Left ventricle myocardium inferior (tissue), 1 donor: ENCODE measurements around the gene AIDA. TPM values are rescaled to one million over a fixed set of nuclear protein-coding genes. Genes with fewer than 3 reads are reported as not detected.

Source experiments
- DNase-seq: peaks from one replicate; pipeline ENCODE4 v3.0.0-alpha.2; 2020
- H3K27ac ChIP-seq: fragments of 200-600 bp; replicated peaks from 2 replicates; pipeline ENCODE4 v1.8.0; 2021
- H3K27me3 ChIP-seq: fragments of 200-600 bp; 2 replicates; pipeline ENCODE4 v1.8.0; 2021; ENCODE audit warnings: low read depth
- H3K36me3 ChIP-seq: fragments of 200-600 bp; 2 replicates; pipeline ENCODE4 v1.8.0; 2021
- H3K4me1 ChIP-seq: fragments of 200-600 bp; 2 replicates; pipeline ENCODE4 v1.8.0; 2021
- H3K4me3 ChIP-seq: fragments of 200-600 bp; 2 replicates; pipeline ENCODE4 v1.8.0; 2021; ENCODE audit warnings: mild to moderate bottlenecking, moderate library complexity
- H3K9me3 ChIP-seq: fragments of 200-600 bp; replicated peaks from 2 replicates; pipeline ENCODE4 v1.8.0; 2021
- intact Hi-C: fragments of 100-400 bp; cut with micrococcal nuclease; formaldehyde crosslinking; loops from one replicate; pipeline ENCODE4 v1.11.0; 2022
- total RNA-seq: library from RNA; stranded (reverse); fragmentation: NEBNext Ultra II Directional; extraction: Animal tissue kit (Norgen Biotek cat#: 25700); gene quantifications from one replicate; pipeline ENCODE4 v1.2.1, GENCODE V29; 2021
- TF ChIP-seq, protein P1 (sequence below): fragments of 200-600 bp; IDR thresholded peaks from 2 replicates; pipeline ENCODE4 v1.8.0; 2021; ENCODE audit warnings: antibody characterized with exemption, mild to moderate bottlenecking, borderline replicate concordance
- donor health status: DM: no; HTN: yes; CAD: no; lungs with severe emphysema.

AIDA gene
- total RNA-seq, 1 donor from 2014 or later, result 46.3 TPM

DNA sequence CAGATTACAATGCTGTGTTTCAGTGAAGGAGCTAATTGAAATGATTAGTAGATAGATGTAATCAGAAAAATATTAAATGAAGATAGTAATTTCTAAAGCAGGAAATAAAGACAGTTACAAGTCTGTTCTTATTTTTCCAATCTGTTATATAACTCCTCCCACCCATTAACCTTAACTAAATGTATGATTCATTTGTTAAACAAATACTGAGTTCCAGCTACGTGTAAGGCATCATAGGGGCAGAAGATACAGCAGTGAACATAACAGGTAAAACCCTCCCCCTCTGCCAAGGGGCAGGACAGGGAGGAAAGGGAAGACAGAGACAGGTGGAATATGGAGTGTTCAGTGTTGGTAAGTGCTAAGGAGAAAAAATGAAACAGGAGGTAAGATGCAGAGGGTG, 24.7 kb upstream of the AIDA start, which contains the start of gene FAM177B:
Gene FAM177B (plus strand): TSS at position 231 of the 400 bp plus-strand sequence. CDS start 9,344 bp downstream, outside the sequence.
- intact Hi-C loops, result loop anchor here (5.0 kb wide), 1 partner anchor 355 kb away; no protein-coding TSS in a partner anchor
- no peaks in the 10 kb centered on the region for H3K27me3 ChIP-seq
- TF ChIP-seq, protein P1, sequence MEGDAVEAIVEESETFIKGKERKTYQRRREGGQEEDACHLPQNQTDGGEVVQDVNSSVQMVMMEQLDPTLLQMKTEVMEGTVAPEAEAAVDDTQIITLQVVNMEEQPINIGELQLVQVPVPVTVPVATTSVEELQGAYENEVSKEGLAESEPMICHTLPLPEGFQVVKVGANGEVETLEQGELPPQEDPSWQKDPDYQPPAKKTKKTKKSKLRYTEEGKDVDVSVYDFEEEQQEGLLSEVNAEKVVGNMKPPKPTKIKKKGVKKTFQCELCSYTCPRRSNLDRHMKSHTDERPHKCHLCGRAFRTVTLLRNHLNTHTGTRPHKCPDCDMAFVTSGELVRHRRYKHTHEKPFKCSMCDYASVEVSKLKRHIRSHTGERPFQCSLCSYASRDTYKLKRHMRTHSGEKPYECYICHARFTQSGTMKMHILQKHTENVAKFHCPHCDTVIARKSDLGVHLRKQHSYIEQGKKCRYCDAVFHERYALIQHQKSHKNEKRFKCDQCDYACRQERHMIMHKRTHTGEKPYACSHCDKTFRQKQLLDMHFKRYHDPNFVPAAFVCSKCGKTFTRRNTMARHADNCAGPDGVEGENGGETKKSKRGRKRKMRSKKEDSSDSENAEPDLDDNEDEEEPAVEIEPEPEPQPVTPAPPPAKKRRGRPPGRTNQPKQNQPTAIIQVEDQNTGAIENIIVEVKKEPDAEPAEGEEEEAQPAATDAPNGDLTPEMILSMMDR, result no peak
- H3K9me3 ChIP-seq, result no peaks in the 10 kb centered on the region
- DNase-seq, result no peak
- no peak within 1 kb of the TSS for H3K4me3 ChIP-seq
- H3K36me3 ChIP-seq, result peaks cover 44% of the 10 kb centered on the region
- no peaks in the 10 kb centered on the region for H3K4me1 ChIP-seq
- H3K27ac ChIP-seq, result no peak within 1 kb of the TSS

DNA sequence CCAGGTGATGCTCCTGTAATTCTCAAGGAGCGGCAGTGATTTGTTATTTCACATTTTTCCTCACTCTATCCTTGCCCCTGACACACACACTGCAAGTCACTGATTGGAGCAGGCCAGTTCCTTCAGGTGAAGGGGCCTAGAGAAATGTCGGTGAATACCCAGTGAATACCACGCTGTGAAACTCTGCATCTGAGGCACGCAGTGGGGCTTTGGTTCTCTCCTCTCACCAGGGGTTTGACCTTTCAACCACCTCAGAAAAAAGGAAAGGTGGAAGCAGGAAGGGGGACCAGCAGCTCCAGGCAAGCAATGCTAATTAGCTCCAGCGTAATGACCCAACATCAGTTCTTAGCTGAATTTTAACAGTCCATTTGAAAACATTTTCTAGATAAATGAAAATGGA, 24.2 kb upstream of the AIDA start:
- TF ChIP-seq, protein P1, result no peak
- no peaks in the 10 kb centered on the region for H3K4me1 ChIP-seq
- H3K4me3 ChIP-seq, result no peak overlapping the region
- peaks cover 49% of the 10 kb centered on the region for H3K36me3 ChIP-seq
- no peak overlapping the region for H3K27ac ChIP-seq
- H3K27me3 ChIP-seq, result no peaks in the 10 kb centered on the region
- no peak for DNase-seq
- intact Hi-C loops, result loop anchor here (5.0 kb wide), 1 partner anchor 356 kb away; no protein-coding TSS in a partner anchor
- H3K9me3 ChIP-seq, result no peaks in the 10 kb centered on the region

DNA sequence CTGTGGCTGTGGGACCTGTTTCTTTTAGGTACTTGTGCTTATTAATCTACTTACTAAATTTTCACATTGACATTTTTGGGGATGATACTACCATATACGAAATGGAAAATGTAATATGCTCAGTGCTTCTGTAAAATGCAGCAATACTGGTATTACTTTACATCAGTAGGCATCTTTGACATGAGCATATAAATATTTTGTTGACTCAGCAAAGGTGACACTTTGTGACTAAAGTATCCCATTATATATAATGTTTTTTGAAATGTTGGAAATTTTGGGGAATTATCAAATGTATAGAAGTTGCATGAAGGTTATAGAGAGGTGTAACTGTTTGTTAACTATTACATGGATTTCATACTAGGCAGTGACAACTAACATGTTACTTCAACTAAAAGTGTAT, 22.4 kb upstream of the AIDA start:
- Histone ChIP-seq H3K27ac (no peak overlapping the region), H3K9me3 (no peaks in the 10 kb centered on the region), H3K4me1 (no peaks in the 10 kb centered on the region), H3K27me3 (no peaks in the 10 kb centered on the region), H3K4me3 (no peak overlapping the region), H3K36me3 (peaks cover 66% of the 10 kb centered on the region)
- TF ChIP-seq, protein P1, result no peak
- intact Hi-C loops, result loop anchor here (5.0 kb wide), 1 partner anchor 358 kb away; no protein-coding TSS in a partner anchor
- DNase-seq, result no peak

DNA sequence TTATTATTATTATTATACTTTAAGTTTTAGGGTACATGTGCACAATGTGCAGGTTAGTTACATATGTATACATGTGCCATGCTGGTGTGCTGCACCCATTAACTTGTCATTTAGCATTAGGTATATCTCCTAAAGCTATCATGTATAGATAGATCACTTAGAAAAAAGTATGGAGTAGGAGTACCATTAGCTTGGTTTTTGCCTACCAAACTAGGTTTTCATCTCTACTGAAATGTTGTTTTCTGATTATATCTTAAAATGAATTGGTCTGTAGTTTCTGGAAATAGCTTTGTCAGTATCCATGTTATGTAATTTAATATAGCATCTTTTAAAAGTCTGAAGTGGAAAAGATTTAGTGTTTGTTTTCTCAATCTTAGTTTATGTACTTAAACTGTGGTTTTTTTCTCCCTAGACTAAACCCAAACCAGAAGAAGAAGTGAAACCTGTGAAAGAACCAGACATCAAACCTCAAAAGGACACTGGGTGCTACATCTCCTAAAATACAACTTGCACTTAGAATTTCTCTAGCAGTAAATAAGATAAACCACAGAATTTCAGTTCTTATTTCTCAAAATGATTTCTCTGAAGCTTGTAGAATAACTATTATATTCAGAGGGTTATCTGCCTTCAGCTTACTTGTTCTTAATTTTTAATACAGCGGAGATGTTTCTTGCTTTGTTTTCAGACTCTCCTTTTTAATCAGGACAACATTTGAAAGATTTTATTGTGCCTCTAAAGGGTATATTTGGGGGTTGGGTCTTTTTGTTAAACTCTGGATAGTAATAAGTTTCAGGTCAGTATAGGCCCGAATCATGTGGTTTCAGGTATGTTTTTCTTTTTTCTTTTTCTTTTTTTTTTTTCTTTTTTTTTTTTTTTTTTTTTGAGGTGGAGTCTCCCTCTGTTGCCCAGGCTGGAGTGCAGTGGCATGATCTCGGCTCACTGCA, 20.2 kb upstream of the AIDA start:
- H3K4me3 ChIP-seq, result no peak overlapping the region
- no peaks in the 10 kb centered on the region for H3K4me1 ChIP-seq
- intact Hi-C loops, result no loop called here
- DNase-seq, result no peak
- H3K36me3 ChIP-seq, result peaks cover 87% of the 10 kb centered on the region
- no peaks in the 10 kb centered on the region for H3K27me3 ChIP-seq
- TF ChIP-seq, protein P1, result no peak
- no peaks in the 10 kb centered on the region for H3K9me3 ChIP-seq
- H3K27ac ChIP-seq, result no peak overlapping the region

DNA sequence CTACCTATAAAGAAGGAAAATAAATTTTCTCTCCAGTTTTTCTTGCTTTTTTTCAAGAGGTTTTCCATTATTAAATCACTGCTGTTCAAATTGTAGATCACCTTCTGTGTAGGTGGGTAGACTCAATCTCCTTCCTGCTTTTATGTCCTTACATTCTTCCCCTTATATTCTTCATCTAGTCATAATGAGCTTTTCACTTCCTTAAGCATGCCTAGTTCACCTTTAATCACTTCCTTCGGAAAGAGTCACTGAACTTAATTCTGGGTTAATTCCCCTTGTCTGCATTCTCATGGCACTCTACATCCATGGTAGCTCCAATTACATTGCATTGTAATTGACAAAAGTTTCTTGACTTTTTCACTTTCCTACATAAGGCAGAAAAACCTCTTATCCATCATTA, 18.6 kb upstream of the AIDA start:
- no peak overlapping the region for H3K4me3 ChIP-seq
- no peak for DNase-seq
- intact Hi-C loops, result no loop called here
- peaks cover 97% of the 10 kb centered on the region for H3K36me3 ChIP-seq
- TF ChIP-seq, protein P1, result no peak
- H3K9me3 ChIP-seq, result no peaks in the 10 kb centered on the region
- H3K27me3 ChIP-seq, result no peaks in the 10 kb centered on the region
- no peaks in the 10 kb centered on the region for H3K4me1 ChIP-seq
- no peak overlapping the region for H3K27ac ChIP-seq
